Mesenchymal stem cell (in vitro differentiated cells and primary cell): ENCODE data around the gene CDH4.
A peak's percentile ranks its signal among the peaks of the same experiment; 100 is the strongest.

Experiments
- DNase-seq: peaks from one replicate; pipeline ENCODE4 v3.0.0-alpha.2; 2013
- H2AFZ ChIP-seq: one replicate; pipeline ENCODE4 v1.6.1; 2013; ENCODE audit warnings: low read depth, mild to moderate bottlenecking, control low read depth, inconsistent platforms, low read length, moderate library complexity
- H2AK5ac ChIP-seq: 2 replicates; pipeline ENCODE4 v1.6.1; 2013; ENCODE audit warnings: low read length, moderate library complexity, mild to moderate bottlenecking, inconsistent platforms; ENCODE audit not compliant: severe bottlenecking
- H2BK120ac ChIP-seq: one replicate; pipeline ENCODE4 v1.6.1; 2013; ENCODE audit warnings: low read depth, mild to moderate bottlenecking, inconsistent platforms, low read length, moderate library complexity
- H2BK12ac ChIP-seq, 2 experiments: one replicate each; pipeline ENCODE4 v1.6.1; 2013; ENCODE audit warnings: inconsistent platforms in 2 of 2, low read length in 2 of 2, mild to moderate bottlenecking in 2 of 2, moderate library complexity in 2 of 2, control low read depth in 1 of 2
- H2BK15ac ChIP-seq: one replicate; pipeline ENCODE4 v1.6.1; 2013; ENCODE audit warnings: mild to moderate bottlenecking, low read depth, inconsistent platforms; ENCODE audit not compliant: poor library complexity, severe bottlenecking
- H2BK5ac ChIP-seq: 2 replicates; pipeline ENCODE4 v1.6.1; 2013; ENCODE audit warnings: low read depth, mild to moderate bottlenecking, low read length, control low read depth, inconsistent platforms; ENCODE audit not compliant: poor library complexity, severe bottlenecking
- H3K14ac ChIP-seq, 2 experiments: one replicate each; pipeline ENCODE4 v1.6.1; 2013; ENCODE audit warnings: inconsistent platforms in 2 of 2, low read length in 2 of 2, control low read depth in 1 of 2, mild to moderate bottlenecking in 1 of 2, moderate library complexity in 1 of 2
- H3K18ac ChIP-seq, 2 experiments: one replicate each; pipeline ENCODE4 v1.6.1; 2013; ENCODE audit warnings: inconsistent platforms in 2 of 2, low read length in 2 of 2, control low read depth in 1 of 2, low read depth in 1 of 2, mild to moderate bottlenecking in 1 of 2
- H3K23ac ChIP-seq, 2 experiments: one replicate each; pipeline ENCODE4 v1.6.1; 2013; ENCODE audit warnings: inconsistent platforms in 2 of 2, low read length in 2 of 2, mild to moderate bottlenecking in 2 of 2, moderate library complexity in 2 of 2, control low read depth in 1 of 2
- H3K27ac ChIP-seq: 2 replicates; pipeline ENCODE4 v1.5.1; 2013; ENCODE audit warnings: mild to moderate bottlenecking, moderate library complexity, low read length, control low read depth, inconsistent platforms; ENCODE audit not compliant: poor library complexity, severe bottlenecking
- H3K27me3 ChIP-seq, 2 experiments: 2 replicates each; pipeline versions ENCODE4 v1.6.1 to v1.7.0; 2013; ENCODE audit warnings: low read length in 2 of 2, mild to moderate bottlenecking in 2 of 2, moderate library complexity in 2 of 2, control low read depth in 1 of 2, inconsistent platforms in 1 of 2; ENCODE audit not compliant: control insufficient read depth in 1 of 2, insufficient read depth in 1 of 2
- H3K36me3 ChIP-seq, 2 experiments: 2 replicates each; pipeline versions ENCODE4 v1.6.1 to v1.7.0; 2013; ENCODE audit warnings: low read length in 2 of 2, control low read depth in 1 of 2, inconsistent platforms in 1 of 2, low read depth in 1 of 2, mild to moderate bottlenecking in 1 of 2; ENCODE audit not compliant: insufficient read depth in 2 of 2, control insufficient read depth in 1 of 2
- H3K4ac ChIP-seq, 2 experiments: one replicate each; pipeline ENCODE4 v1.6.1; 2013; ENCODE audit warnings: inconsistent platforms in 2 of 2, low read length in 2 of 2, mild to moderate bottlenecking in 2 of 2, moderate library complexity in 2 of 2, control low read depth in 1 of 2, low read depth in 1 of 2
- H3K4me1 ChIP-seq: 2 replicates; pipeline ENCODE4 v1.6.1; 2013; ENCODE audit warnings: low read depth, low read length, control low read depth; ENCODE audit not compliant: control insufficient read depth, insufficient read depth
- H3K4me2 ChIP-seq: 2 replicates; pipeline ENCODE4 v1.6.1; 2013; ENCODE audit warnings: low read length, mild to moderate bottlenecking, inconsistent platforms; ENCODE audit not compliant: poor library complexity, severe bottlenecking
- H3K4me3 ChIP-seq, 2 experiments: 2 replicates each; pipeline versions ENCODE4 v1.5.1 to v1.7.0; 2013; ENCODE audit warnings: low read length in 2 of 2, mild to moderate bottlenecking in 2 of 2, control low read depth in 1 of 2, low read depth in 1 of 2; ENCODE audit not compliant: insufficient read depth in 1 of 2
- H3K79me1 ChIP-seq: replicated peaks from 2 replicates; pipeline ENCODE4 v1.6.1; 2013; ENCODE audit warnings: mild to moderate bottlenecking, control low read depth, low read length, inconsistent platforms; ENCODE audit not compliant: poor library complexity, severe bottlenecking
- H3K9ac ChIP-seq: 2 replicates; pipeline ENCODE4 v1.7.0; 2013; ENCODE audit warnings: mild to moderate bottlenecking, low read length, moderate library complexity
- H3K9me3 ChIP-seq: 2 replicates; pipeline ENCODE4 v1.7.0; 2013; ENCODE audit warnings: mild to moderate bottlenecking, low read length; ENCODE audit not compliant: control insufficient read depth
- H4K8ac ChIP-seq: one replicate; pipeline ENCODE4 v1.6.1; 2013; ENCODE audit warnings: inconsistent platforms, mild to moderate bottlenecking, low read length, moderate library complexity
- H4K91ac ChIP-seq: one replicate; pipeline ENCODE4 v1.6.1; 2013; ENCODE audit warnings: mild to moderate bottlenecking, low read length, inconsistent platforms
- WGBS: methylation state at CpG from one replicate; pipeline ENCODE4 v1.1.7; 2013; ENCODE audit warnings: mixed read lengths; 5-methylcytosine and 5-hydroxymethylcytosine counted together

CDH4 gene

DNA sequence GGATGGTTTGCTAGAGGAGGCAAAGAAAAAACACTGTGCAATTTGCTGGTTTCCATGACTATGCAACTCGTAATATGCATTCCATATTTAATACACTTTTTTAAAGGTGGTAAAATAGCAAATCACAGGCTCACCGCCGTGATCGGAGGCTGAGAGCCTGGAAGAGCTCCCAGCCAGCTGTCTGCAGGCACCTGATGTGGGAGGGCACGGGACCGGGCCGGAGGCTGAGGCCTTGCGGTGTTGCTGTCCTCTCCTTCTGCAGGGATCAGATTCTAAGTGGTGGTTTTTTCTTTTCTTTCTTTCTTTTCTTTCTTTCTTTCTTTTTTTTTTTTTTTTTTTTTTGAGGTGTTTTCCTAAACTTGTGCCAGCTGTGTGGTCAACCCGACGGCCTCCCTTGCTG is 282.3 kb downstream of the CDH4 start:
- Histone ChIP-seq H2BK12ac (no peak overlapping the region), H2BK120ac (no peak overlapping the region), H3K9me3 (no peaks in the 10 kb centered on the region), H3K27ac (no peak overlapping the region), H3K36me3 (peaks cover 0 to 3% of the 10 kb centered on the region in 2 experiments), H4K8ac (no peak overlapping the region), H2BK5ac (no peak overlapping the region), H3K23ac (no peak overlapping the region), H3K4me1 (peaks cover 6% of the 10 kb centered on the region), H2AK5ac (no peak overlapping the region), H3K79me1 (no peaks in the 10 kb centered on the region), H2BK15ac (no peak overlapping the region), H3K4ac (no peak overlapping the region), H3K4me3 (no peak overlapping the region), H4K91ac (no peak overlapping the region), H3K14ac (no peak overlapping the region), H2AFZ (no peak overlapping the region), H3K27me3 (peaks cover 0 to 4% of the 10 kb centered on the region in 2 experiments), H3K18ac (no peak overlapping the region), H3K9ac (no peak overlapping the region), H3K4me2 (no peak overlapping the region)
- no peak for DNase-seq
- WGBS, result 90% methylated on average over 6 of the region's 10 CpGs

DNA sequence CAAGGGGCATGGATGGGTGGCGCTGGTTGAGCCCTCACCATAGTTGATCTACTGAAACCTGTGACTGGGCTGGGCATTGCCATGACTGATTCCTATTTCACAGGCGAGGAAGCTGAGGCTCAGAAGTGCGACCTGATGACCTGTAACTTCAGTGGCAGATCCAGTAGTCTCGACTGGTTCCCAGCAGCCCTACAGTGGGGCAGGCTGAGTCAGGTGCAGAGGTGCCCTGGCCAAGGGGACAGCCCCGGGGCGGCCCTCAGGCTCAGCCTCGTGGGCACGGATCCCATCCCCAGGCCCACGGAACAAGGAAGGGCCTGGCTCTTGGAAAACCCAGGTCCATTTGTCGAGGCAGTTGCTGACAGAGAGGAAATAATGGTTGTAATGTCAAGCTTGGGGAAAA is 283.0 kb downstream of the CDH4 start:
- Histone ChIP-seq H3K18ac (no peak overlapping the region), H3K14ac (no peak overlapping the region), H3K27me3 (peaks cover 0 to 4% of the 10 kb centered on the region in 2 experiments), H2BK15ac (no peak overlapping the region), H2BK5ac (no peak overlapping the region), H3K4me3 (no peak overlapping the region), H2AK5ac (no peak overlapping the region), H3K79me1 (no peaks in the 10 kb centered on the region), H3K36me3 (peaks cover 0 to 3% of the 10 kb centered on the region in 2 experiments), H2AFZ (no peak overlapping the region), H2BK120ac (no peak overlapping the region), H3K23ac (no peak overlapping the region), H4K8ac (no peak overlapping the region), H4K91ac (no peak overlapping the region), H3K9ac (no peak overlapping the region), H3K4me1 (peaks cover 6% of the 10 kb centered on the region), H3K9me3 (no peaks in the 10 kb centered on the region), H2BK12ac (no peak overlapping the region), H3K4me2 (no peak overlapping the region), H3K4ac (no peak overlapping the region), H3K27ac (no peak overlapping the region)
- 94% methylated on average over 10 of the region's 10 CpGs for WGBS
- no peak for DNase-seq

DNA sequence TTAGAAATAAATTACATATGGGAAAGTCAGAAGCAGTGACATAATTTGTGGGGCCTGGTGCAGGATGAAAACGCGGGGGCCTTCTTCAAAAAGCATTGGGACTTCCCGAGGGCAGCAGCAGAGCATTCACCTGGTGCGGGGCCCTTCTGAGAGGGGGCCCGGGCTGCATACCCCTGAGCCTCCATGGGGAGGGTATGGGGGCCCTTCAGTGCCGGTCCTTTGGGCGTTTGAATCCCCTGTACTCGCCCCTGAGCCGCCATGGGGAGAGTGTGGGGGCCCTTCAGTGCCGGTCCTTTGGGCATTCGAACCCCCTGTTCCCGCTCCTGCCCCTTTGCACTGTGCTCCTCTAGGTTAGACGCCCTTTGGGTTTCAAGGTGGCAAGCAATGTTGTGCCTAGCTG is 283.5 kb downstream of the CDH4 start:
- no peak overlapping the region for H4K8ac ChIP-seq
- no peak overlapping the region for H2BK12ac ChIP-seq
- H2AK5ac ChIP-seq, result no peak overlapping the region
- peaks cover 0 to 5% of the 10 kb centered on the region in 2 experiments for H3K27me3 ChIP-seq
- H3K9me3 ChIP-seq, result no peaks in the 10 kb centered on the region
- H2BK120ac ChIP-seq, result no peak overlapping the region
- no peak overlapping the region for H3K14ac ChIP-seq
- DNase-seq, result no peak
- H3K18ac ChIP-seq, result no peak overlapping the region
- H3K23ac ChIP-seq, result no peak overlapping the region
- peaks cover 6% of the 10 kb centered on the region for H3K4me1 ChIP-seq
- WGBS, result 92% methylated on average over 13 of the region's 13 CpGs
- no peak overlapping the region for H3K4me2 ChIP-seq
- H3K4ac ChIP-seq, result no peak overlapping the region
- no peak overlapping the region for H2AFZ ChIP-seq
- H3K36me3 ChIP-seq, result peaks cover 0 to 3% of the 10 kb centered on the region in 2 experiments
- H3K79me1 ChIP-seq, result no peaks in the 10 kb centered on the region
- no peak overlapping the region for H2BK5ac ChIP-seq
- no peak overlapping the region for H4K91ac ChIP-seq
- no peak overlapping the region for H3K4me3 ChIP-seq
- H3K27ac ChIP-seq, result no peak overlapping the region
- no peak overlapping the region for H3K9ac ChIP-seq
- H2BK15ac ChIP-seq, result no peak overlapping the region

DNA sequence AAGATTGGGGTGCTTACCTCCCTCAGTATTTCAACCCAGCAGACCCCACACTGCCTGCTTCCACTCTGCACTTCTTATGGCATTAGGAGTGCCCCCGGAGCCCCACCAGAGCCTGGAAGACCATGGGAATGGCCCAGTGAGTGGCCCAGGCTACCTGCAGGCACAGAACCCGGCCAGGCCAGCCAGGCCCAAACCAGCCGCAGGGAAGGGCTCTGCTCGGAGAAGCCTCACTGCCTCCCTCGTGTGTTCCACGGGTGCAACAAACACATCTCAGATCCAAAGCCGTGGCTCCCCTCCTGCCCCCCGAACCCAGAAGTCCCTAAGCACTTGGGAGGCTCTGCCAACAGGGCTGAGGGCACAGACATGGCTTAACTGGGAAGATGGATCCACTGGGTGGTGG is 283.9 kb downstream of the CDH4 start:
- no peak for DNase-seq
- no peak overlapping the region for H3K4ac ChIP-seq

More for the DNA sequence above, 283.9 kb downstream of the CDH4 start:
- H2AK5ac ChIP-seq, result no peak overlapping the region
- no peak overlapping the region for H4K91ac ChIP-seq
- 81% methylated on average over 8 of the region's 8 CpGs for WGBS
- H2BK15ac ChIP-seq, result no peak overlapping the region
- H3K27me3 ChIP-seq, result peaks cover 0 to 7% of the 10 kb centered on the region in 2 experiments
- H3K14ac ChIP-seq, result peak overlapping the region in 1 of 2 experiments; percentile 3
- H2BK120ac ChIP-seq, result no peak overlapping the region
- H3K9ac ChIP-seq, result no peak overlapping the region
- H3K79me1 ChIP-seq, result no peaks in the 10 kb centered on the region
- H4K8ac ChIP-seq, result no peak overlapping the region
- peaks cover 0 to 3% of the 10 kb centered on the region in 2 experiments for H3K36me3 ChIP-seq
- no peak overlapping the region for H3K27ac ChIP-seq
- H3K4me2 ChIP-seq, result no peak overlapping the region
- H3K4me3 ChIP-seq, result no peak overlapping the region
- H2BK12ac ChIP-seq, result no peak overlapping the region
- H3K23ac ChIP-seq, result no peak overlapping the region
- no peak overlapping the region for H3K18ac ChIP-seq
- H2BK5ac ChIP-seq, result no peak overlapping the region
- H3K9me3 ChIP-seq, result no peaks in the 10 kb centered on the region
- H2AFZ ChIP-seq, result no peak overlapping the region
- peaks cover 6% of the 10 kb centered on the region for H3K4me1 ChIP-seq
